OCI-LY7 (cell line): Measurements from ENCODE around the gene SIPA1L3. TPM values are rescaled to one million over a fixed set of nuclear protein-coding genes. Genes with fewer than 3 reads are reported as not detected.

Source experiments
- BruUV-seq: library from RNA; stranded (reverse); fragments of 400-500 nt; replicated peaks from 2 replicates; lab custom pipeline; 2021; lab: Mats Ljungman, UMichigan
- CTCF ChIA-PET: fragments of 300-600 bp; sonication (Branson Sonifier 250); formaldehyde crosslinking; loops from one replicate; lab custom pipeline; 2022; ENCODE audit warnings: antibody characterized with exemption; ENCODE audit not compliant: unreplicated experiment; lab: Charles Lee
- POLR2A ChIA-PET: fragments of 300-600 bp; sonication (Branson Sonifier 250); formaldehyde crosslinking; loops from one replicate; lab custom pipeline; 2022; ENCODE audit warnings: antibody characterized with exemption; lab: Charles Lee
- DNase-seq: peaks from one replicate; pipeline ENCODE4 v3.0.0-alpha.2; 2015; ENCODE audit warnings: low spot score
- H2AFZ ChIP-seq: fragments of 200-600 bp; sonication (generic), shearing (Covaris generic); 2 replicates; pipeline ENCODE4 v1.6.1; 2014; ENCODE audit warnings: mild to moderate bottlenecking, antibody characterized with exemption, low read length, moderate library complexity
- H3K27ac ChIP-seq: fragments of 200-600 bp; sonication (generic); 2 replicates; pipeline ENCODE4 v1.5.1; 2014; ENCODE audit warnings: mixed run types, low read depth, mild to moderate bottlenecking, moderate library complexity, low read length, inconsistent platforms; ENCODE audit not compliant: poor library complexity, severe bottlenecking
- H3K36me3 ChIP-seq: fragments of 200-600 bp; sonication (generic); 2 replicates; pipeline ENCODE4 v1.6.1; 2014; ENCODE audit warnings: mild to moderate bottlenecking, antibody characterized with exemption, low read length, moderate library complexity, mixed read lengths; ENCODE audit not compliant: insufficient read depth
- H3K4me1 ChIP-seq: fragments of 200-600 bp; sonication (generic); 2 replicates; pipeline ENCODE4 v1.5.1; 2014; ENCODE audit warnings: mild to moderate bottlenecking, low read length; ENCODE audit not compliant: insufficient read depth, poor library complexity, severe bottlenecking
- H3K4me2 ChIP-seq: fragments of 200-600 bp; sonication (generic); 2 replicates; pipeline ENCODE4 v1.6.1; 2014; ENCODE audit warnings: mild to moderate bottlenecking, low read length
- H3K4me3 ChIP-seq: fragments of 200-600 bp; sonication (generic); 2 replicates; pipeline ENCODE4 v1.5.1; 2014; ENCODE audit warnings: mild to moderate bottlenecking, low read depth, low read length; ENCODE audit not compliant: poor library complexity, severe bottlenecking
- H3K79me2 ChIP-seq: fragments of 200-600 bp; sonication (generic); 2 replicates; pipeline ENCODE4 v1.6.1; 2016; ENCODE audit warnings: low read depth, mild to moderate bottlenecking, low read length, moderate library complexity, mixed read lengths; ENCODE audit not compliant: insufficient read depth
- H3K9me2 ChIP-seq: fragments of 200-600 bp; sonication (generic); 2 replicates; pipeline ENCODE4 v1.6.1; 2016; ENCODE audit warnings: mild to moderate bottlenecking, low read length, mixed read lengths; ENCODE audit not compliant: insufficient read depth
- H3K9me3 ChIP-seq: fragments of 200-600 bp; sonication (generic); 2 replicates; pipeline ENCODE4 v1.6.1; 2014; ENCODE audit warnings: mild to moderate bottlenecking, mixed run types, low read length, mixed read lengths
- H4K20me1 ChIP-seq: fragments of 200-600 bp; sonication (generic); 2 replicates; pipeline ENCODE4 v1.6.1; 2014; ENCODE audit warnings: mild to moderate bottlenecking, antibody characterized with exemption, low read length, moderate library complexity, mixed read lengths; ENCODE audit not compliant: insufficient read depth
- EZH2phosphoT487 ChIP-seq: fragments of 200-600 bp; sonication (generic); IDR thresholded peaks from 2 replicates; pipeline ENCODE4 v1.6.1; 2018; ENCODE audit warnings: low read depth, borderline replicate concordance, mild to moderate bottlenecking, mixed run types, antibody characterized with exemption, low read length, moderate library complexity, mixed read lengths
- intact Hi-C: fragments of 100-400 bp; cut with micrococcal nuclease; formaldehyde crosslinking; loops from one replicate; pipeline ENCODE4 v1.10.0; 2022; ENCODE audit not compliant: unreplicated experiment
- total RNA-seq, 2 experiments: library from RNA; depleted of rRNA in 1 of 2; stranded (reverse); fragments of >200 nt in 1 of 2; shearing (Covaris generic) in 1 of 2; gene quantifications; 2 replicates each; pipeline ENCODE4 v1.2.3, GENCODE V29; 2014 to 2022
- TF ChIP-seq, protein P1 (sequence below): fragments of 200-600 bp; sonication (generic); conservative IDR thresholded peaks from 2 replicates; pipeline ENCODE4 v1.5.1; 2014; ENCODE audit warnings: mild to moderate bottlenecking, antibody characterized with exemption, low read length, moderate library complexity, mixed read lengths

The SIPA1L3 gene
- total RNA-seq, 2 experiments from 2014 or later, result 21.2 to 84.4 TPM

DNA sequence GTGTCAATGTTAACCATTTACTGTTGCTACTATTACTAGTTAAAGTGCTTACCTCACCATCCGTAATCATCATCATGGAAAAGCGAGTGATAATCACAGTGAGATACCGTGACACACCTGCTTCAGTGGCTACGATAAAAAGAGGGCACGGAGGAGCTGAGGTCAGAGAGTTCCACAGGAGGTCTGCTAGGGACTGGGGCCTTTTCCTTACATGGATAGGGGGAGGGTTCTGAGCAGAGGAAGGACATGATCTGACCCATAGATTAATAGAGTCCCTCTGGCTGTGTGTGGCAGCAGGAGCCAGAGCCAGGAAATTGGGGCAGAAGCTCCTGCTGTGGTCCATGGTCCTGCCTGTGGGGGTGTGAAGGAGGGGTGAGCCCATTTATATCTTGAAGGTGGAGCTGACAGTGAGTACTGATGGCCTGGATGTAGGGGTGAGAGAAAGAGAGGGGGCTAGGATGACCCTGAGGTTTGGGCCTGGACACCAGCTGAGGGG lies 136.7 kb downstream of the SIPA1L3 start:
- no peak for TF ChIP-seq EZH2phosphoT487
- TF ChIP-seq, protein P1, sequence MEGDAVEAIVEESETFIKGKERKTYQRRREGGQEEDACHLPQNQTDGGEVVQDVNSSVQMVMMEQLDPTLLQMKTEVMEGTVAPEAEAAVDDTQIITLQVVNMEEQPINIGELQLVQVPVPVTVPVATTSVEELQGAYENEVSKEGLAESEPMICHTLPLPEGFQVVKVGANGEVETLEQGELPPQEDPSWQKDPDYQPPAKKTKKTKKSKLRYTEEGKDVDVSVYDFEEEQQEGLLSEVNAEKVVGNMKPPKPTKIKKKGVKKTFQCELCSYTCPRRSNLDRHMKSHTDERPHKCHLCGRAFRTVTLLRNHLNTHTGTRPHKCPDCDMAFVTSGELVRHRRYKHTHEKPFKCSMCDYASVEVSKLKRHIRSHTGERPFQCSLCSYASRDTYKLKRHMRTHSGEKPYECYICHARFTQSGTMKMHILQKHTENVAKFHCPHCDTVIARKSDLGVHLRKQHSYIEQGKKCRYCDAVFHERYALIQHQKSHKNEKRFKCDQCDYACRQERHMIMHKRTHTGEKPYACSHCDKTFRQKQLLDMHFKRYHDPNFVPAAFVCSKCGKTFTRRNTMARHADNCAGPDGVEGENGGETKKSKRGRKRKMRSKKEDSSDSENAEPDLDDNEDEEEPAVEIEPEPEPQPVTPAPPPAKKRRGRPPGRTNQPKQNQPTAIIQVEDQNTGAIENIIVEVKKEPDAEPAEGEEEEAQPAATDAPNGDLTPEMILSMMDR, result no peak
- H3K9me3 ChIP-seq, result peaks cover 11% of the 10 kb centered on the region; the same call in 1 of the 2 replicates
- intact Hi-C loops, result loop anchor here (1.0 kb wide), 2 partner anchors 68 to 141 kb away; no protein-coding TSS in a partner anchor
- no peaks in the 10 kb centered on the region for H3K9me2 ChIP-seq
- H3K27ac ChIP-seq, result peak overlapping the region; percentile 100
- no peaks in the 10 kb centered on the region for H4K20me1 ChIP-seq
- H3K4me3 ChIP-seq, result no peak overlapping the region
- POLR2A ChIA-PET, result interaction anchor here (1.3 kb wide), 1 partner anchor 39 kb away, joined by 3 read pairs; no protein-coding TSS in a partner anchor
- peaks cover 56% of the 10 kb centered on the region for H3K4me1 ChIP-seq
- peaks cover 12% of the 10 kb centered on the region for H3K36me3 ChIP-seq
- H3K4me2 ChIP-seq, result no peak overlapping the region
- no peak for DNase-seq
- no peak overlapping the region for H2AFZ ChIP-seq
- BruUV-seq, result no TSS peak
- CTCF ChIA-PET, result no interaction called here
- H3K79me2 ChIP-seq, result peaks cover 24% of the 10 kb centered on the region

DNA sequence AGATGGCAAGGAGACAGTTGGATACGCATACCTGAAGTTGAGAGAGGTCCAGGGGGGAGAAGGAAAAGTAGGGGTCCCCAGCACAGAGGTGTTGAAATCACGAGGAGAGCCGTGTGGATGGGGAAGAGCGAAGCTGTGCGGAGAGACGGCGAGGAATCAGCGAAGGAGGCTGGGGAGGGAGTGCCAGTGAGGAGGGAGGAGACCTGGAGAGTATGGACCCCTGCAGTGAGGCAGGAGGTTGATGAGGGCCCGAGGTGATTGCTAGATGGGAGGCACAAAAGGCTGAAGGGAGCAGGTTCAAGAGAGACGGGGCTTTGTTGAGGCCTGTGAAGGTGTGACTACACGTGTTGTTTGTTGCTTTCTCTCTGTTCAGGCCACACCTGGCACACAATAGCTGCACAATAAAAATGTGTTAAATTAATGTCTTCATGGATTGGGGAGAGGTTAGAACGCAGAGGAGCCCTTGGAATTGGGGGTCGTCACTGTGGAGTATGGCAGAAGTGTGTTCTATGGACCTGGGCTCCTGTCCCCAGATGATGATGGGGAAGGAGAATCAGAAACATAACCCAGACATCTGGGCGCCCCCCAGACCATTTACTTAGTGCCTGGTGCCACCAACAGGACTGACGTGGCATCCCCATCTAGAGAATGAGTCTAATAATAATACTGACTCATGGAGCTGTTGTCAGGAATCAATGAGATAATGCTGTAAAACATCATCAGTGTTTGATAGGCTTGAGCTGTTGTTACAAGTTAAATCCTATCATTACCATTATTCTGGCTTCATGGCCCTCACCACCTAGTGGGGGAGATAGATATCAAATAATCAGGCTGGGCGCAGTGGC lies 137.5 kb downstream of the SIPA1L3 start:
- ChIA-PET POLR2A (interaction anchor here (0.7 to 2.9 kb wide), 5 partner anchors 8 to 131 kb away, joined by 3 to 22 read pairs (median 3); no protein-coding TSS in a partner anchor), CTCF (interaction anchor here (0.7 to 1.1 kb wide), 4 partner anchors 40 to 145 kb away, joined by 3 to 4 read pairs (median 4); partner anchors contain the start of gene WDR87)
- no peak overlapping the region for H3K4me3 ChIP-seq
- peak overlapping the region; percentile 100 for H3K27ac ChIP-seq
- no peaks in the 10 kb centered on the region for H4K20me1 ChIP-seq
- no peak overlapping the region for H2AFZ ChIP-seq
- no peaks in the 10 kb centered on the region for H3K9me2 ChIP-seq
- H3K9me3 ChIP-seq, result peaks cover 11% of the 10 kb centered on the region; the same call in 1 of the 2 replicates
- peaks cover 64% of the 10 kb centered on the region for H3K4me1 ChIP-seq
- TF ChIP-seq EZH2phosphoT487, result no peak
- TF ChIP-seq, protein P1, result peak; percentile 73
- peaks cover 12% of the 10 kb centered on the region for H3K36me3 ChIP-seq
- intact Hi-C loops, result loop anchor here (1.0 kb wide), 2 partner anchors 69 to 142 kb away; no protein-coding TSS in a partner anchor
- no TSS peak for BruUV-seq
- peaks cover 24% of the 10 kb centered on the region for H3K79me2 ChIP-seq
- DNase-seq, result peak; percentile 61
- H3K4me2 ChIP-seq, result peak overlapping the region; percentile 74; the same call in 1 of the 2 replicates
